IPS-11a (cell line): Measurements from ENCODE around the gene ASCC1.

Source experiments
- H3K4me3 ChIP-seq: one replicate; pipeline ENCODE4 v1.5.1; 2013; ENCODE audit warnings: low read depth, low read length, control low read depth

The ASCC1 gene

DNA sequence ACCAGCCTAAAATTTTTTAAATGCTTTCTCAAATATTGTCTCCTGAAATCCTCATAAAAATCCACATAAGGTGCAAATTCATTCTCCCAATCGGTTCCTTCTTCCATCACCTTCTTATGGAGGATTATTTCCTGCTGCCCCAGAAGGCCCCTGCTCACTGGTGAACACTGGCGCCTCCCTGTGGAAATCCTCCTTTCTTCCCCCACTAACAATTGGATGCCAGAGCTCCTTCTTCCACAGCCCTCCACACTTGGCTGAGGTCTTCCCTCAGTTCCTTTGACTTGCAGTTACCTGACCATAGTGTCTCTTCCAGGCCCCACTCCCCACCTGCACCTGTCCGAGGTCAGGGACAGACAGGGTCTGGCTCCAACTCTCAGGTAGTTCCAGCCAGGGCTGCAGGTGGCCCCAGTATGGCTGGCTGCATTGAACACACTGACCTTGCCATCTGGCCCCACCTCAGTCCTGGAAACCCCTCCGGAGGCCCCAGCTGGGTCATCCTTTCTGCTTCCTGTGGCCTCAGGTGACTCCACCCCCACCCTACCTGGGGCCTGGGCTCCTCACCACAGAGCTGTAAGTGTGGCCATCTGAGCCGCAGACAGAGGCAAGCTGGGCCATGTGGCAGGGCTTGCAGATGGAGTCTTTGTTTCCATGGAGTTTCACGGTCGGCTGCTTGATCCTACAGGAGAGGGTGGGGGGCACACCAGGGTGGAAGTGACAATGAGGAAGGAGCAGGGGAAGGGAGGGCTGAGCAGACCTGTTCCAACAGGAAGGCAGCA lies 146.1 kb downstream of the ASCC1 start:
- H3K4me3 ChIP-seq, result no peak overlapping the region

DNA sequence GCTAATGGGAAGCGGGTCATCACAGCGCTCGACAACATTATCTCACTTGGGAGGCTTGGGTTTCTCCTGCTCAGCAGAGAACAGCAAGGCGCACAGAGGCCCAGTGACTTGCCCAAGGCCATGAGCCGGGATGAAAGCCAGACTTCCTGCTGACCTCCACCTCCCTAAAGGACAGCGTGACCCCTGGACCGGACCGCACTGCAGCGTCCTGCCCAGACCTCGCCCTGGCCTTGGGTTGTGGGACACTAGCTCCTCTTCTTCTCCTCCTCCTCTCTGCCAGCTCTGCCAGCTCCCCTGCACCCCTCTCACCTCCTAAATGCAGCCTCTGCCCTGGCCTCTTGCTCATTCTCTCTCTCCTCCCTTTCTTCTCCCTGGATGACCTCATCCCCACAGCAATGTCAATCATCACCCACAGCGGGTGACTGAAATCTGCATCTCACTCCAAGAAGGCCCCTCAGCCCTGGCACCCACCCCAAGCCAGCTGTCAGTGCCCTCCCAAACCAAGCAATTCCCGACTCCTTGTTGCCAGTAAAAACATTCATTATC lies 147.1 kb downstream of the ASCC1 start:
- H3K4me3 ChIP-seq, result no peak overlapping the region

DNA sequence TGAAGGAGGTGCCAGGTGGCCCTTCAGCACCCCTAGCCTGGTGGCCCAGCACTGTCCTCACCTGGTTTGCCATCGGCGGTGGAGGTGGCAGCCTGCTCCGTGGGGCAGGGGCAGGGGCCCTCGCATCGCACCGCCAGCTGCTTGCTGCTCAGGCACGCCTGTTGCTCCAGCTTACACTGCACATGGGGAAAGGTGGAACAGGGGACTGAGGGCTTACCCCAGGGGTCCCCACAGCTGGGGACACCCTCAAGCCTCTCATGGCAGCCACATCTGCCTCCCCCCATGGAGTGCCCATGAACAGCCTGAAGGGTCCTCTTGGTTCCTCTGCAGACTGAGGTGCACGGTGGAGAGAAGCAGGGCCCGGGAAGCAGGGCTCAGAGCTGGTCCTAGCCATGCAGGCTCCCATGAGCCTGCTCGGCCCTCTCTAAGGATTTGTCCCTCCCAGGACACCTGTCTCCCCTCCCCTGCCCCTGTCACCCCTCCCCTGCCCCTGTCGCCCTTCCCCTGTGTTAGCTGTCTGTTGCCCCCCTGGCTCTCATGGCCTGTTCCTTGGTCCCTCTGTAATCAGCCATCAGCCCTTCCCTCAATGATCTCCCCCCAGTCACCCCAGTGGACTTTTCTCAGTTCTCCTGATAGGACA lies 147.8 kb downstream of the ASCC1 start:
- H3K4me3 ChIP-seq, result no peak overlapping the region

DNA sequence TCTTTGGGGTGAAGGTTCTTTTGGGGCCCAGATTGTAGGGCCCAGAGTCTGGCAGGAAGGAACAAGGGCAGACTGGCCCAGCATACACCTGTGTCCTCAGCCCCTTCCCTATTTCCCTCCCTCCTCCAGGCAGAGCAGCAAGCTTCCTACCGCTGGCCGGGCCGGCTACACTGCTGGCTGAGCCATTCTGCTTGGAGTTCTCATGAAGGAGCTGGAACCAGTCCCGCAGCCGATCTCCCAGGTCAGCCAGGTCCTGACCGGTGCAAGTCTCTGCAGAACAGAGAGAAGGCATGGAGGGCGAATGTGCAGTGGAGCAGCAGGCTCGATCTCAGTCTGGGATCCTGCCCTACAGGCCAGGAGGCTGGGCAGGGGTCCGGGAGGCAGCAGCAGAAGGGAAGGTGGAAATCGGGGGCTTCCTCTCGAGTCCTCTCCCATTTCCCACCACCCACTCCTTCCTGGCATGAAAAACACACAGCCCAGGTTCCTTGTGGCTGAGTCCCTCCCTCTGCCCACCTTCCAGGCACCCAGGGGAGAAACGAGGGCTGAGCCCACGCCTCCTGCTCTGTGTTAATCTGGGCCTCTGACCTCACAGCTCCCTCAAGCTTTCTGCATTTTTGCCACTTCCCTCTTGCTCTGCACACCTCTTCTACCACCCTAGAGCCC lies 148.5 kb downstream of the ASCC1 start:
- H3K4me3 ChIP-seq, result no peak overlapping the region

DNA sequence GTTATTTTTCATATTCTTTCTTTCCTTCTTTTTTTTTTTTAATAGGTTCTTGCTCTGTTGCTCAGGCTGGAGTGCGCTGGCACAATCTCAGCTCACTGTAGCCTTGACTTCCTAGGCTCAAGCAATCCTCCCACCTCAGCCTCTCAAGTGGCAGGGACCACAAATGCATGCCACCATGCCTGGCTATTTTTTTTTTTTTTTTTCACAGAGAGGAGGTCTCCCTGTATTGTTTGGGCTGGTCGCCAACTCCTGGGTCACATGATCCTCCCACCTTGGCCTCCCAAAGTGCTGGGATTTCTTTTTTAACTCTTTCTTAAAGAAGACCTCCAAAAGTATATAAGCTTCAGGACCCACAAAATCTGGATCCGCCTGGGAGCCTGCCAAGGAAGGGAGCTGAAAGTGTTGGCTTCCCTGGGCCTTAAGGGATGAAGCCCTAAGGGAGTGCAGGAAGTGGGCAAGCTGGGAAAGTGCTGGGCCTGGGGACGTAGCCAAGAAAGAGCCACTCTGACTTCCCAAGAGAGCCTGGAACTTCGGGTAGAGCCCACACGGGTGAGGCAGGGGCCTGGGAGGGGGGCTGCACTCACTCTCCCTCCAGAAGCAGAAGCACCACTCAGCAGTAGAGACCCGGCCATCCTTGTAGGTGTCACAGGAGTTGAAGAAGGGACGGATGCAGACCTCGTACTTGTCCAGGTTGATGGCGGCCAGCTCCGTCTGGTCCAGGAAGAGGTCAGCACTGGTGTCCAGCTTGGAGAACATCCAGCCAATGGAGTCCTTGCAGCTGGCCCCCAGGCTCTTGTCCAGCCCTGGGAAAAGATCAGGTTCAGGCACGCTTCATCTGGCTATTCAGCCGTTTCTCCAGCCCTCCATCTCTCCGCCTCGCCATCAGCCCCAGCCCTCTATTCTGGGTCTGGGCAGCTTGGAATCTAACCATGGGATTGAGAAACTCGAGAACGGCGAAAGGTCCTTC lies 149.5 kb downstream of the ASCC1 start:
- H3K4me3 ChIP-seq, result no peak overlapping the region

DNA sequence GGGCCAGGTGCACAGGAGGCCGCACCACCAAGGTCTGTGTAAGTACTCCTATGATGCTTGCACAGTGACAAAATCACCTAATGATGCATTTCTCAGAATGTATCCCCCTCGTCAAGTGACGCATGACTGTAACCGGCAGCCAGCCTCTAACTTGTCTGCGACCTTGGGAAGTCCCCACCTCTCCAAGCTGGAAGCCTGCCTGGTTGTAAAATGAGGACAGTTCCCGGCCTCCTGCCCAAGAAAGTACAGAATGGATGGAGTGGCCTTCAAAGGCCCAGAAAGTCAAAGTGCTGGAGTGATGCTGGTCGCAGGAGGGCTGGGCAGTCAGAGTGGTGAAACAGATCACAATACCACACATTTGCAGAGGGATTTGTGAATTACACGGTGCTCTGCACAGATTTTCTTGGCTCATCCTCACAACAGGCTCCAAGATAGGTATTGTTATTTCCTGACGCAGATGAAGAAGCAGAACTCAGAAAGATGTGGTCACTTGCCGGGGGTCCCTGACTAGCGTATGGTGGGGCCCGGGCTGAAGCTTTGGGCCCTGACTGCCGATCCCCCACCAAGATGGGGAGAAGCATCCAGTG lies 150.5 kb downstream of the ASCC1 start:
- H3K4me3 ChIP-seq, result no peak overlapping the region

DNA sequence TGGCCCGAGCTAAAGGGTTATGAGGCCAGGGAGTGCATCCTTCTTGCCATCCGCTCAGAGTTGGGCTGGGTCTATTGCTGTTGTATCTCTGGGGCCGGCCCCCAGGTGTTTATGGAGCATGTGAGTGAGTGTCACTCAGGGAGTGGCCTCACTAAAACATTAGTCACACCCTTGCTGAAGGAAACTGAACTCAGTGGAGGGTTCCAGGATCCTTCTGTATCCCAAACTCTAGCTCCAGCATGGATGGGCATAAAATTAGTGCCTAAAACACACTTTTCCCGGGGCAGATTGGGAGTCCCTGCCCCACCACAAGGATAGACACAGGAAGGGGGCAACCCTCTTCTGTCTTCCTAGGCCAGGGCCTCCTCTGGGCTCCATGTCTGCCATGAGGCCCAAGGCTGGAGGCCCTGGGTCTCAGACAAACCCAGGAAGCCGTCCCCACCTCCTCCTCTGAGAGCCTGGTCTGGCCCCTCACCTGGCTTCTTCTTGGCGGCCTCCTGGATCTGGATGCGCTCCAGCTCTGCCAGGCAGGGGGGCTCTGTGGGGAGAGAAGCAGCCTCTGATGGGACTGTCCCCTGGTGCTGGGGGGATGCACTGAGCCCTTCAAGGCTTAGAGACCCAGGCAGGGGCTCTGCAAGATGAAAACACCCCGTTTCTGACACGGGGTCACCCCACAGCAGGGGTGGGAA lies 152.2 kb downstream of the ASCC1 start:
- no peak overlapping the region for H3K4me3 ChIP-seq

DNA sequence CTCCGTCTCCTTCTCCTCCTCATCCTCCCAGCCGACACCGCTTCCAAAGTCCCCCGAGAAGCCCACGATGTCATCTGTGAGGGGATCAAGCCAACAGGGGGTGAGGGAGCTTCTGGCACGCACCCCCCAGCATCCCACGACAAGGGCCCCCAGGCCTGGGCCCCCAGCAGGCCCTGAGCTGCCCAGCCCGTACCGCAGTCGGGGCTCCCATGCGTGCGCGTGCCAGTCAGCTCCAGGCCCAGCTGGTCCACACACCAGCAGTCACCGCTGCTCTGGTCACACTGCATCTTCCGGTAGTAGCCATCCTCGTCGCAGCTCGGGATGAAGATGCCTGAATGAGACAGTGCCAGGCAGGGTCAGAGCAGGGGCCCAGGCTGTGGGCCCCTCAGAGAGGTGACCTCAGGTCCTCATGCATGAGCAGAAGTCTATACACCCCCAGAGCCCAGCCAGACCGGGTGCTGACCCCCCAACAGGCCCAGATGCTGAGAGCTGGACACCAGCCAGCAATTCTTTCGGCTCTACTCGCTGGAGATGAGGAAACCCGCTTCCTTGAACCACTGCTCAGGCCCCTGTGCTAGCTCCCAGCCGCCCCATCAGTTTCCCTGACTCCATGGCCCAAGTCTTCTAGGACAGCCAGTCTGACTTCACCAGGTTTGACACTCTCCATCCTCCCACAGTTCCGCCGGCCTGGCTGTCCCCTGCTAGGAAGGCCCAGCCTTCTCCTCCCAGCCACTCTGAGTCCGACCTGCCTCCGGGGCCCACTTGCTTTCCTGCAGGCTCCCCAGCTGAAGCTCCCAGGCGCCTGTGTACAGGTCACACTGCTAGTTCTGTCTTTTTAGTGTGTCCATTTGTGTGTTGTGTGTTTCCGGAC lies 153.0 kb downstream of the ASCC1 start:
- no peak overlapping the region for H3K4me3 ChIP-seq

DNA sequence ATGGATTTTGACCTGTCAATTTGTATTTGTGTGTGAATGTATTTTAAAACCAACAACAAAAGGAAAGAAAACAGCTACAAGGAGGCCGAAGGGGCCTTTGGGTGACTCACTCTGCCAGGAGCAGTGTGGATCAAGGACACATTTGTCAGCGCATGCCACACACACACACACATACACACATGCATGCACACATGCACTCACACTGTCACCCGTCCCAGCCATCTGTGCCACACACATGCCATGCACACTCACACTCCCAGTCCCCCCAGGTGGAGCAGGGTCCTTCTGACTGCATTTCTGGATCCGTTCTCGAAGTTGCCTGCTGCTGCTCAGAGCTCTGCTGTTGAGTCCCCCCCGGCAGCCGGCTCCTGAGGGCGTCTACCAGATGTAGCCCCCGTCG lies 153.7 kb downstream of the ASCC1 start:
- no peak overlapping the region for H3K4me3 ChIP-seq

DNA sequence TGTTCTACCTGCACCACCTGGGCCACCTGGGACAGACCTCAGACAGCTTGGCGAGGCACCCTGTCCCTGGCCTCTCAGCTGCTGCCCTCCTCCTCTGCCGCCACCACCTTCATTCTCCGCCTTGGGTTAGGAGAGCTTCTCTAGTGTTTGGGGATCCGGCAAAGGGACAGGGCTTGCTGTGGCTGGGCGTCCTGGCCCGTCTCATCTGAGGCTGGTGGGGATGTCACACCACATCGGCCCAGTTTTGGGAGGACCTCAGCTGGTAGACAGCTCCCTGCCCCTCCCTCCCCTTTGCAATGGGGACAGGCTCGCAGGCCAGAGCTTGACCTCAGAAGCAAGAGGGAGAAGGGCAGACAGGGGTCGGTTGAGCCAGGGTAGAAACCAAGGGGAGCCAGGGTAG lies 154.1 kb downstream of the ASCC1 start:
- no peak overlapping the region for H3K4me3 ChIP-seq

DNA sequence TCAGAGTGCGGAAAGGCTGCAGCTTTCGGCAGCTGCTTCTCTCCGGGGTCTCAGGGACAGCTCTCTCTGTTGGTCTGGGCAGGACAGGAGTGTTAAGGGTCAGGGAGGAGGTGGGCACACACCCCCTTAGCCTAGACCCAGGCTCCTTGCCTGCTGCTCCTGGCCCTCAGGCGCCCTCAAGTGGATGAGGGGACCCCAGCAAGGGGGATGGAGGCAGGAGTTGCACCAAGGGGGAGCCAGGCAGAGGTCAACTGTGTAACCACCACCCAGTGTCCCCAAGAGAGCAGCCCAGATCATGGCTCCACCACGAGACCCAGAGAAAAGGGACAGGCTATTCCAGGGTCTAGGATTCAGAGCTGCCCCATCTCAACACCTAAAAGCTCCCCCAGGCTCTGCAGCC lies 154.6 kb downstream of the ASCC1 start:
- no peak overlapping the region for H3K4me3 ChIP-seq

DNA sequence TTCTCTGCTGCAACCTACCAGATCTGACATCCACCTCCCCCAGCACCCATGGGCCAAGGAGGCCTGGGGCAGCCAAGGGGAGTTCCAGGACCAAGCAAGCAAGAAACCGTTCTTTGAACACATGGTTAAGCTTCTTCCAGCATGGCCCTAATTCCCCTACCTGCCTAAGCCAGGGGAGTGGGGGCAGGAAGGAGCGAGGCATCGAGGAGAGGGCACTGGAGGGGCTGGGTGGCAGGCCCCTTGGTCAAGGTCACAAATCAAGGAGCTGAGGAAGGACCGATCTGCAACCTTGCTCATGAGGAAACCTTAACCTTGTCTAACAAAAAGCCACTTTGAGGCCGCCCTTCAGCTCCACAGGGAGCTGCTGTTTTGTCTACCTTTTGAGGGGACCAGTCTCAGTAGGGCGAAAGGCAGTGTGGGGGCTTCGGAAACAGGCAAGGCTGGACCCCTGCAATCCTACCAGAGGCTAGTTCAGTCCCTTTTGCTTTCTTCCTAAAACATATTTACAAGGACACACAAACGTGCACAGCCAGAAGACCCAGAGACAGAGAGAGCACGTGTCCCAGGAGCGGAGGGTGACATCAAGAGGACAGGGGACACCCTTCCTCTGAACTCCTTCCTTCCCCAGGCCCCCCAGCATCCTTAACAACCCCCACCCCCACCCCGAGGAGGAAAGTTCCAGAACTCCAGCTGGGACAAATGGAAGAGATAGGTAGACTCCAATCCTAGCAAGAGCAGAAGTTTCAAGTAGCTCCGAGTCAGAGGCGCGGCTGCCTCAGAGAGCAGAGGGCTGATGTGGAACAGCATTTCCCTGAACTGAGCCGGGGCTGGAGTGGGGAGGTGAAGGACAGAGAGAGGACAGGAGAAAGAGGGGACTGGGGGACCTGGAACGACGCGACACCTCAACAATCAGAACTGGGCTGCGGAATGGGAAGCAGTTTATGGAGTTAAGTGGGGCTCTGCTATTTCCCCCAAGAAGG lies 155.9 kb downstream of the ASCC1 start:
- no peak overlapping the region for H3K4me3 ChIP-seq

DNA sequence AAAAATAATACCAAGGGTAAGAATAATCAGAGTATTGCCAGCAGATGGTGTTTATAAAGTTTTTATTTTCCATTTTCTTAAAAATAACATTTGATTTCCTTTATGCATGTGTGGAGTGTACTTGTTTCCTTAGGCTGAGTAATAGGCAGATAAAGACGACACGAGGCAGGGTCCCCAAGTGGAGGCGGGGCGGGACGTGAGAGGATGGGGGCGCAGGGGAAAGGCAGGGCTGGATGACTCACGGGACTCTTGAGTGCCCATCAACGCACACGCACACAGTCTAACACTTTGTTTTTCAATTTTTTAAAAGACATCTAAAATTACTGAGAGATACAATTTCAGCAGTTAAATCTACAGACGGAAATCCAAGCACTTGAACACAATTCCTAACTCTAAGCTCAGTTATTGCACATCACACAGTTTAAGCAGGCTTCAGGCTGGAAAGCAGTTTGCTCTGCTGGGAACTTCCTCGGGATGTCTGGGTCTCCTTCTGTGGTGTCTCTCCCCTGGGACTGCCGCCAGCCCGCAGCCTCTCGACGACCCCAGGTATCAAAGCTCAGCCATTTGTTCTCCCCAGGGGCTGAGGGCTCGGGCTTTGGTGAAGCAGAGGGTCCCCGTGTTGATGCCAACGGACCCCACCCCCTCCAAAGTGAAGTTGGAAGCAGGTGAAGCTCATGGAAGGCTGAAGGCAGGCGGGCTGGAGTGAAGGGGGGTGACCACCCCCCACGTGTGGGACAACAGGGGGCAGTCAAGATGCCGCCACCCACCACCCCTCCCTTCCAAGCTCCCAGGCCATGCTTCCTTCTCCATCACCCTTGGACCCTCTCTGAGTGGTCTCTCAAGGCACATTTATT lies 156.9 kb downstream of the ASCC1 start:
- H3K4me3 ChIP-seq, result no peak overlapping the region

DNA sequence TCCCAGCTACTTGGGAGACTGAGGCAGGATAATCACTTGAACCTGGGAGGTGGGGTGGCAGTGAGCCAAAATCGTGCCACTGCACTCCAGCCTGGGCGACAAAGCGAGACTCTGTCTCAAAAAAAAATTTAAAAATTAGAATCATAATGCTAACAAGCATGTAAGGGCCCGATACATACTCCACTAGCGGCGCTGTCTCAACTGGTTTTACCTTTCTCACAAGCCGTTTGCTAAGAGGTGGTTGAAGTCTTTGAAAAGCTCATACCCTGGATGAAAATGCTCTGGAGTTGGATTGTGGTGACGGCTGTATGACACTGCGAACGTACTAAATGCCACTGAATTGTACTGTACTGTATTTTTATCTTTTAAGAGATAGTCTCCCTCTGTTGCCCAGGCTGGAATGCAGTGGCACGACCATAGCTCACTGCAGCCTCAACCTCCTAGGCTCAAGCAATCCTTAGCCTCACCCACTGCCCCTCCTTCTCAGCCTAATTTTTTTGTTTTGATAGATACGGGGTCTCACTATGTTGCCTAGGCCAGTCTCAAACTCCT lies 157.7 kb downstream of the ASCC1 start:
- H3K4me3 ChIP-seq, result no peak overlapping the region

DNA sequence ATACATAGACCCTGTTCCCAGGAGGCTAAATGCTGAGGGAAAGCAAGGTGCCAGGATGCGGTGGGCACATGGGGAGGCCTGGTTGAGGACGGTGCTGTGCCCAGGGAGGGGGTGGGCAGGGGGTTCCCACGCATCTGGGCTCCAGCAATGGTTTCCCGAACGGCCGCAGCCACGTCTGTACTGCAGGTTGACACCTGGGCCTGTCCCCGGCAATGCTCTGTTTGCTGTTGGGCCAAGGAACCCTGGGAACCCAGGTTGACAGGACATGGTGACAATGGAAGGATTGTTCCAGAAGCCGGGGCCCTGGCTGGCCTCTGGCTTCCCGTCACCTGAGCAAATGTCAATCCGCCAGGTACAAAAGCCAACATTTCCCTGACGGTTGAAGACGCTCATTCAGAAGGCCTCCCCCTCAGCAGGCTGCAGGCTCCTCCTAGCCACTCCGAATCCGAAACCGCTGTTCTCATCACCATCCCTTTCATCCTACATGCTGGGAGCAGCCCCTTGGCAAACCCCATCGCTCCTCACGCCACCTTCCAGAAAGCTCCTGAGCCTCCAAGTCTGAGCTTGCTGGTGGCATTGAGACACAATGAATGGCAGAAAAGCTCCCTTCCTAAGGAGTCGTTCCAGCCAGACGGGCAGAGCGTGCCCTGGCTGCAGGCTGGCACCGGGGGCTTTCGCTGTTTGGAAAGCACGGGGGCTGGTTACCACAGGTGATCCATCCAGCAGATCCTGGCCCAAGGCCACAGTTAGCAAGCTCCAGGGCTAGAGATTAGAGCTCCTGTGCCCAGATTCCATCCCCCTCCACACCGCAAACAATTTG lies 158.9 kb downstream of the ASCC1 start:
- no peak overlapping the region for H3K4me3 ChIP-seq

DNA sequence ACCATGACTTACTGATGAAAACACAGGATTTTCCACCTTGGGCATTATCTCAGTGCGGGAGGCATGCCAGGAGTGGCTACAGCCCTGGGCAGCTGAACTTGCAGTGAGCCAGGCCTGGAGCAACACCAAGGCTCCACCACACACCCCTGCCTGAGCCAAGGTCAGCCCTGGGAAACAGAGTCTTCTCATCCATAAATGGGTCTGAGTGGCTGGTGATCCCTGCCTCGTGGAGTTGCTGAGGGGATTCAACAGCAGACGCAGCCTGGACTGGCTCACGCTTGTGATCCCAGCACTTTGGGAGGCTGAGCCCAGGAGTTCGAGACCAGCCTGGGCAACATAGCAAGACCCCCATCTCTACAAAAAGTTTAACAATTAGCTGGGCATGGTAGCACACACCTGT lies 160.0 kb downstream of the ASCC1 start:
- no peak overlapping the region for H3K4me3 ChIP-seq
